Thymus (tissue), 11 donors: ENCODE measurements around the gene NTM. TPM values are rescaled to one million over a fixed set of nuclear protein-coding genes. Genes with fewer than 3 reads are reported as not detected.

Source experiments
- DNase-seq, 9 donors: peaks; one replicate each; pipeline ENCODE4 v3.0.0-alpha.2; 2013; ENCODE audit warnings: low spot score in 9 of 9, low read depth in 6 of 9, missing footprints in 1 of 9
- H3K27ac ChIP-seq, 2 donors: one replicate each; pipeline ENCODE4 v1.5.1; 2013; ENCODE audit warnings: control low read depth in 1 of 2, low read depth in 1 of 2, low read length in 1 of 2, mild to moderate bottlenecking in 1 of 2, moderate library complexity in 1 of 2
- H3K27me3 ChIP-seq, 2 donors: one replicate each; pipeline ENCODE4 v1.5.1; 2013; ENCODE audit warnings: low read length in 1 of 2; ENCODE audit not compliant: control insufficient read depth in 2 of 2, insufficient read depth in 1 of 2
- H3K36me3 ChIP-seq, 2 donors: one replicate each; pipeline ENCODE4 v1.5.1; 2013; ENCODE audit warnings: low read length in 1 of 2, mild to moderate bottlenecking in 1 of 2, moderate library complexity in 1 of 2; ENCODE audit not compliant: control insufficient read depth in 2 of 2, insufficient read depth in 2 of 2
- H3K4me1 ChIP-seq, 2 donors: one replicate each; pipeline ENCODE4 v1.5.1; 2013; ENCODE audit warnings: low read length in 2 of 2; ENCODE audit not compliant: control insufficient read depth in 2 of 2, insufficient read depth in 2 of 2
- H3K4me3 ChIP-seq, 2 donors: one replicate each; pipeline ENCODE4 v1.5.1; 2013; ENCODE audit warnings: low read length in 2 of 2, control low read depth in 1 of 2, mild to moderate bottlenecking in 1 of 2
- H3K9me3 ChIP-seq, 2 donors: one replicate each; pipeline ENCODE4 v1.5.1; 2013; ENCODE audit warnings: low read length in 1 of 2, mild to moderate bottlenecking in 1 of 2; ENCODE audit not compliant: control insufficient read depth in 2 of 2, insufficient read depth in 1 of 2
- WGBS: extraction: QIAGEN DNeasy Blood & Tissue Kit; methylation state at CpG from one replicate; pipeline ENCODE4 v1.1.7; 2013; 5-methylcytosine and 5-hydroxymethylcytosine counted together
- polyA plus RNA-seq: library from polyadenylated mRNA; stranded (reverse); fragments of 200-250 nt; gene quantifications from one replicate; pipeline ENCODE4 v1.2.3, GENCODE V29; 2013
- total RNA-seq: library from RNA; stranded (reverse); fragments of 120-200 nt; gene quantifications from one replicate; pipeline ENCODE4 v1.2.4, GENCODE V29; 2013
- donor health status: healthy.

The NTM gene
- total and polyA plus RNA-seq, 2 donors: 0.18 to 0.47 TPM

- no peak for DNase-seq
- H3K4me3 ChIP-seq: no peak overlapping the region
- 85% methylated on average over 15 of the region's 15 CpGs for WGBS
These were observed 272.5 kb downstream of the NTM start for GRCh38 chr11:131642756-131643531.

DNA sequence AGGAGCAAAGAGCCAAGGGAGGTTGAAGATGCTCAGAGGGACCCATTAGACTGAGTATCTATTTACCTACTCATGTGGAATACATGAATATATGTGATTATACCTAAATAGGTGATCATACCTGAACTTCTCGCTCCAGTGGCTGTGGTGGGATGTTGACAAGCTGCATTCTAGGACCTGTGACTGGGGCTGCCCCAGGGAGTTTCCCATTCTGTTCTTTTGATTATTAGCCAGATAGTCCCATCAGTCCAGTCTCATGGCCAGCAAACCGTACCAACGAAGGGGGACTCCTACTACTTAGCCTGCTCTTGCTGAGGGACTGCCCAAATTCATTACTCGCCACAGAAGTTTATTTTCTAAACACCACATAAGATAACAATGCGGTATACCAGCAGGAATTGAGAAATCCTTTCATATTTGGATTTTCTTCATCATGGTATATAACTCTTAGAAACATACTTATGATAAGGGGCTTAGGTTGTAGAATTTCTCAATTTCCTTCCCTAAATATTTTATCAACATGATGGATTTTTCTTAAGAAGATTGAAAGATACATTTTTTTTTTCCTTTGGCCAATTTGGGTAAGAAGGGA, 273.9 kb downstream of the NTM start:
- H3K27ac ChIP-seq: no peak overlapping the region
- H3K9me3 ChIP-seq: no peaks in the 10 kb centered on the region
- no peak overlapping the region for H3K4me3 ChIP-seq
- no peaks in the 10 kb centered on the region for H3K27me3 ChIP-seq
- no peak for DNase-seq
- H3K36me3 ChIP-seq: no peaks in the 10 kb centered on the region
- 92% methylated on average over 5 of the region's 5 CpGs for WGBS
- H3K4me1 ChIP-seq: peaks cover 0 to 4% of the 10 kb centered on the region in 2 donors

More at GRCh38 chr11:131642756-131643531, 272.5 kb downstream of the NTM start:
- no peaks in the 10 kb centered on the region for H3K9me3 ChIP-seq
- H3K27me3 ChIP-seq: no peaks in the 10 kb centered on the region
- H3K36me3 ChIP-seq: no peaks in the 10 kb centered on the region
- H3K27ac ChIP-seq: no peak overlapping the region
- peaks cover 0 to 4% of the 10 kb centered on the region in 2 donors for H3K4me1 ChIP-seq

GRCh38 chr11:131645237-131645636, 274.8 kb downstream of the NTM start:
- Histone ChIP-seq H3K36me3 (no peaks in the 10 kb centered on the region), H3K27me3 (no peaks in the 10 kb centered on the region), H3K4me3 (no peak overlapping the region), H3K4me1 (peaks cover 0 to 11% of the 10 kb centered on the region in 2 donors), H3K27ac (no peak overlapping the region), H3K9me3 (no peaks in the 10 kb centered on the region)
- no peak for DNase-seq
- 67% methylated on average over 6 of the region's 6 CpGs for WGBS

- Histone ChIP-seq H3K4me1 (peaks cover 0 to 38% of the 10 kb centered on the region in 2 donors), H3K27me3 (no peaks in the 10 kb centered on the region), H3K4me3 (no peak overlapping the region), H3K27ac (no peak overlapping the region), H3K9me3 (no peaks in the 10 kb centered on the region), H3K36me3 (no peaks in the 10 kb centered on the region)
- 59% methylated on average over 5 of the region's 5 CpGs for WGBS
- no peak for DNase-seq
These were observed 279.4 kb downstream of the NTM start for GRCh38 chr11:131649856-131650255.

- no peak for DNase-seq
- Histone ChIP-seq H3K27me3 (no peaks in the 10 kb centered on the region), H3K36me3 (no peaks in the 10 kb centered on the region), H3K9me3 (no peaks in the 10 kb centered on the region), H3K4me1 (peaks cover 0 to 60% of the 10 kb centered on the region in 2 donors), H3K27ac (no peak overlapping the region), H3K4me3 (no peak overlapping the region)
- WGBS: 81% methylated on average over 2 of the region's 2 CpGs
These were observed 281.8 kb downstream of the NTM start for GRCh38 chr11:131652231-131652630.

DNA sequence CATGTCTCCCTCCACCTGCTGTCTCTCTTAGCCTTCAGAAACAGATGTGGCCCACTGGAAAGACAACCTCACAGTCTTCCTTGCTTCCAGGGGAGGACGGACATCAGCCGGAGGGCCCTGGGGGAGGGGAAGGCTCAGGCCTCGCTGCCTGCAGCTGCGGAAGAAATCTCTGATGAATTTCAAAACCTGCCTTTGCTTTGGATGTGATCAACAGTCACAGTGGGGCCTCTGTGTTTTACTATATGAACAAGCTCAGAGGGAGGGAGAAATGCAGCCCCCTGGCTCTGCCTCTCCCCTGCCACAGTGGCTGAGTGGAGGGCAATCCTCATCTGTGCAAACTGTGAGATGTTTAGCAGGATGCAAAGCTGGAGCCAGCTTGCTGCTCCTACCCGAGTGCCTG, 282.8 kb downstream of the NTM start:
- no peaks in the 10 kb centered on the region for H3K9me3 ChIP-seq
- peak in 1 of 9 donors; percentile 47 for DNase-seq
- peaks cover 0 to 68% of the 10 kb centered on the region in 2 donors for H3K4me1 ChIP-seq
- 83% methylated on average over 5 of the region's 5 CpGs for WGBS
- no peaks in the 10 kb centered on the region for H3K27me3 ChIP-seq
- H3K4me3 ChIP-seq: no peak overlapping the region
- peak overlapping the region in 1 of 2 donors; percentile 60 for H3K27ac ChIP-seq
- H3K36me3 ChIP-seq: no peaks in the 10 kb centered on the region

DNA sequence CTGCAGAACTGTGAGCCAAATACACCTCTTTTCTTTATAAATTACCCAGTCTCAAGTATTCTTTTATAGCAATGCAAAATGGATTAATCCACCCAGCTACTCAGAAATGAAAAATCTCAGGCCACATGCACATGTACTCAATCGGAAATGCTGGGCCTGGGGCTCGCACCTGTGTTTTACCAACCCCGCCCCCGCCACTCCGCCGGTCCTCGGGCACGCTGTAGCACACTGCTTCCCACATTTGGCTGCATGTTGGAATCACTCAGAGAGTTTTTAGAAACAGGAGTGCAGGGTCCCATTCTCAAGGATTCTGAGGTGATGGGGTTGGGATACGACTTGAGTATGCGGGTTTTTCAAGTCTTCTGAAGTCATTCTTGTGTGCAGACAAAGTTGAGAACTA, 284.4 kb downstream of the NTM start:
- Histone ChIP-seq H3K4me3 (no peak overlapping the region), H3K4me1 (peaks cover 0 to 74% of the 10 kb centered on the region in 2 donors), H3K27ac (peak overlapping the region in 1 of 2 donors; percentile 61), H3K36me3 (no peaks in the 10 kb centered on the region), H3K27me3 (no peaks in the 10 kb centered on the region), H3K9me3 (no peaks in the 10 kb centered on the region)
- DNase-seq: peak in 1 of 9 donors; percentile 33
- 98% methylated on average over 10 of the region's 10 CpGs for WGBS

DNA sequence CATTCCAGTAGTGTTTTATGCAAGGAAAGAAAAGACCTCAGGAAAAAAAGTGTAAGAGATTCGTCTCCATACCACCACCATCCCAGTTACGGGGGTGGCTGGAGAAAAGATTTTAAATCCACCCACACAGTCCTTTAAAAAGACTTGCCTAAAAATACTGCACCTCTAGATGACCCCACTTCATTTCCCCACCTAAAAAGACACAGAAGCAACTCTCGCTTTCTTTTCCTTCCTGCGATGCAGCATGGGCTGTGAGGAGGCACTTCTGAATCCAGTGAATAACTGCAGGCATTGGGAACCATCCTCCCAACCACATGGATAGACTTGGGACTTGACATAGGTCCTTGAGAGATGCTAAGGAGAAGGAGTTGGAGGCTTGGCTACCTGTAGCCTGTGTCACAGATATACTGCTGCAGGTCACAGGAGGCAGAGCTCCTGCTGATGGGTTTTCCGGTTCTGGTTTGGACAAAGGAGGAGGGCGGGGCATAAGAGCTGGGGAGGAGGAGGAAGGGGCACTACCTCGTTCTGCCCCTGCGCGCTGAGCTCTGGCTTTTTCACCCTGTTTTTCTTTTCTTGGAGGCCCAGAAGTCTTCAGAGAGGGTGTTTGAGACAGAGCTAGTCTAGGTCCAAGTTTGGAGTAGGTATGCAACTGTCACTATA, 285.9 kb downstream of the NTM start:
- whole genome bisulfite sequencing: 64% methylated on average over 9 of the region's 9 CpGs
- Histone ChIP-seq H3K27ac (no peak overlapping the region), H3K4me1 (peaks cover 0 to 69% of the 10 kb centered on the region in 2 donors), H3K27me3 (no peaks in the 10 kb centered on the region), H3K36me3 (no peaks in the 10 kb centered on the region), H3K4me3 (no peak overlapping the region), H3K9me3 (no peaks in the 10 kb centered on the region)
- DNase-seq: peak in 1 of 9 donors; percentile 49

DNA sequence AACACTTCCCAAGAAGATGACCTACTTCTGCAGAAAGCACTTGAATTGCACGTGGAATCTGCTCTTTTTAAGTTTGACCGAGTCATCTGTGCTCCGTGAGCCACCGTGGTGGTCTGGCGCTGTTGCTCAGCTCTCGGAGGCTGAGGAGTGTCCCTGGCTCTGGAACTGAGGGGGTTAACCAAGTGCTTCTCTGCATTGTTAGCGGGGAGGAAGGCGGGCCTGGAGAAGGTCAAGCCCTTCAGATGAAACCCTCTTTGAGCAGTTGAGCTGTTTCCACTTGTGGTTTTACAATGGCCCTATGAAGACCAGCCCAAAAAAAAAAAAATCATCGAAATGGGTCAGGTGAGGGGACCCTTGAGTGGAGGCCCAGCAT, 286.4 kb downstream of the NTM start:
- DNase-seq: no peak
- no peak overlapping the region for H3K27ac ChIP-seq
- peaks cover 0 to 69% of the 10 kb centered on the region in 2 donors for H3K4me1 ChIP-seq
- no peaks in the 10 kb centered on the region for H3K27me3 ChIP-seq
- no peaks in the 10 kb centered on the region for H3K36me3 ChIP-seq
- no peak overlapping the region for H3K4me3 ChIP-seq
- no peaks in the 10 kb centered on the region for H3K9me3 ChIP-seq
- 55% methylated on average over 9 of the region's 9 CpGs for WGBS
